ENCODE results near the gene STK38L. TPM values are rescaled to one million over a fixed set of nuclear protein-coding genes. Genes with fewer than 3 reads are reported as not detected.

Gene STK38L
- total and polyA plus RNA-seq, 4 donors, result 54.6 to 414 (median 156) TPM

DNA sequence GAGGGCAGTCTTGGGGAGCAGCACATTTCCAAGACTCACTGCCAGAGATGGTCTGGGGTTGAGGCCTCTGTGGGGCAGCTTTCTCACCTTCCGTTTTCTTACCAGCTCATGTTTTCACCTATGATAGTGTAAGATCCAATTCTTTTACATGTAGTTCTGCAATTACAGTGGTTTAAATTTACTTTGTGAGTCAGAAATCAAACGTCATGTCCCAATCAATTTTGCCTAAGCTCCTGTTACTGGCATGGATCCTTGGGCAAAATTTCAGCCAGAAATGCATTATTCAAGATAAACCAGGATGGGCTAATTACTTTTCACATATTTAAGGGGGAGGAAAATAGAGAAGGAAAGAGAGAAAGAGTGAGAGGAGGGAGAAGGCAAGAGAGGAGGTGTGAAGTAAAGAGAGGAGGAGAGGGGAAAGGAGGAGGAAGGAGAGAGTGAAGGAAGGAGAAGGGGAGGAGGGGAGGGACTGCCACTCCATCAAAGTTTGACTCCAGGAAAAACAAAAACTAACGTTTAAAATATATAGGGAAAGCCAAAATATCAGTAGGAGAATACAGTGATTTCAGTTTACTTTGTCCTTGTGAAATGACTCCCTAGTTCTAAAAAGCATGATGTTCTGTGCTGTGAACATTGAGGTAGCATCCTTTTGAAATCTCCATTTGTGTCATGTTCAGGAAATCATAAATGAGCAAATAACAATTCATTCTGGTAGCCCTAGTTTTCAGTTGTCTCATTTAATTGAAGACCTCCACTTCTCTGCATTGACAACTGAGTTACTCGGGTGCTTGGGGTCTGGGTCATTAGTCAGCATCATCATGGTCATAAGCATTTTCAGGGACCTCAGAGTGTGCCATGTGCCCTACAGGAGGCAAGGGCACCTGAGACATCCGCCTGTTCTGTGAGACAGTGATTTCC lies 91.5 kb downstream of the STK38L start:
- DNase-seq, result no peak

DNA sequence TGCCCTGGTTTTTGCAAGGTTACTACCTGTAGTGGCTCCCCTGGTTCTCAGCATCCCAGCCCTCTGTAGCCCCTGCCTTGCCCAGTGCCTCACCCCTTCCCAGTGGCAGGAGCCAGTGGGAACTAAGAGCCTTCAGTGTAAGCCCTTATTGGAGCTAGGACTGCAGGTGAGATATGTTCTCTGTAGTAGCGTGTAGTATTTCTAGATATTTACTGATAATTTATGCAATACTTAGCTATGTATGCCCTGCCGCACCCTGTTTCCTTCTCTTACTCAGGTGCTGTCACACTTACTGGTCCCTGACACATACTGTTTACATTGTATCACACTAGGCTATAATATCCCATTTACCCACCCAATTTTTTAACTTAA lies 92.2 kb downstream of the STK38L start:
- Histone ChIP-seq H3K4me3 (ENCODE audit: low read length in 2 of 2) (no peak overlapping the region), H3K27ac (ENCODE audit: low read depth in 1 of 2, low read length in 2 of 2) (no peak overlapping the region), H3K36me3 (ENCODE audit: control insufficient read depth in 1 of 2, insufficient read depth in 2 of 2, low read length in 1 of 2) (no peaks in the 10 kb centered on the region), H3K9me3 (ENCODE audit: control insufficient read depth, low read length) (no peaks in the 10 kb centered on the region), H3K27me3 (ENCODE audit: control insufficient read depth in 1 of 2, insufficient read depth in 2 of 2, low read length in 1 of 2) (no peaks in the 10 kb centered on the region), H3K4me1 (ENCODE audit: control insufficient read depth in 1 of 2, insufficient read depth in 2 of 2, low read length in 2 of 2) (peaks cover 1 to 13% of the 10 kb centered on the region in 2 donors)
- no peak for DNase-seq
- 94 to 100% methylated on average over 2 of the region's 2 CpGs for WGBS, 2 donors
- ATAC-seq (ENCODE audit: low FRiP score), result no peak
- intact Hi-C loops (cut with DNase I), result loop anchor here (10.0 kb wide), 2 partner anchors 309 to 319 kb away; no protein-coding TSS in a partner anchor

More for the DNA sequence above, 91.5 kb downstream of the STK38L start:
- H3K27me3 ChIP-seq (ENCODE audit: control insufficient read depth in 1 of 2, insufficient read depth in 2 of 2, low read length in 1 of 2), result no peaks in the 10 kb centered on the region
- ATAC-seq (ENCODE audit: low FRiP score), result no peak
- no peaks in the 10 kb centered on the region for H3K36me3 ChIP-seq (ENCODE audit: control insufficient read depth in 1 of 2, insufficient read depth in 2 of 2, low read length in 1 of 2)
- H3K27ac ChIP-seq (ENCODE audit: low read depth in 1 of 2, low read length in 2 of 2), result no peak overlapping the region
- intact Hi-C loops (cut with DNase I), result loop anchor here (10.0 kb wide), 2 partner anchors 309 to 319 kb away; no protein-coding TSS in a partner anchor
- WGBS, 2 donors, result 49 to 54% methylated on average over 5 of the region's 5 CpGs
- H3K9me3 ChIP-seq (ENCODE audit: control insufficient read depth, low read length), result no peaks in the 10 kb centered on the region
- peaks cover 1 to 13% of the 10 kb centered on the region in 2 donors for H3K4me1 ChIP-seq (ENCODE audit: control insufficient read depth in 1 of 2, insufficient read depth in 2 of 2, low read length in 2 of 2)
- H3K4me3 ChIP-seq (ENCODE audit: low read length in 2 of 2), result no peak overlapping the region

DNA sequence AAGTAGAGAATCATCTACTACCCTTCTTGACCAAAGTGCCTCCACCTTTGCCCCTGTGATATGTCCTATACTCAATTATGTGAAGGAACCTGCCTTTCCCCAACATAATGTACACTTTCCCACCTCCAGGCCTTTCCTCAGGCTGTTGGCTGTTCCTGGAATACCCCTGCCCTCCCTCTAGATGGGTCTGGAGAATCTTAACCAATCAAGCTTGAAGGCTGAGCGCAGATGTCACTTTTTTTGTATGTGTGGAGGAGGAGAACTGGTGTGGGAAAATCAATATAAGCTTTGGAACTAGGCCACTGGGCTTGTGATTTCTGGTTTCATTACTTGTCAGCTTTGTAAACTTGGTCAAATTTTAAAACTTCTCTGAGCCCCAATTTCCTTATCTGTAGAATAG lies 93.3 kb downstream of the STK38L start:
- ATAC-seq (ENCODE audit: low FRiP score) (no peak), DNase-seq (no peak)
- intact Hi-C loops (cut with DNase I), result loop anchor here (10.0 kb wide), 2 partner anchors 307 to 317 kb away; no protein-coding TSS in a partner anchor
- no peaks in the 10 kb centered on the region for H3K9me3 ChIP-seq (ENCODE audit: control insufficient read depth, low read length)
- peaks cover 1 to 6% of the 10 kb centered on the region in 2 donors for H3K4me1 ChIP-seq (ENCODE audit: control insufficient read depth in 1 of 2, insufficient read depth in 2 of 2, low read length in 2 of 2)
- H3K27me3 ChIP-seq (ENCODE audit: control insufficient read depth in 1 of 2, insufficient read depth in 2 of 2, low read length in 1 of 2), result no peaks in the 10 kb centered on the region
- H3K36me3 ChIP-seq (ENCODE audit: control insufficient read depth in 1 of 2, insufficient read depth in 2 of 2, low read length in 1 of 2), result no peaks in the 10 kb centered on the region
- WGBS, 2 donors, result 96 to 100% methylated on average over 1 of the region's 1 CpG
- H3K27ac ChIP-seq (ENCODE audit: low read depth in 1 of 2, low read length in 2 of 2), result no peak overlapping the region
- no peak overlapping the region for H3K4me3 ChIP-seq (ENCODE audit: low read length in 2 of 2)

DNA sequence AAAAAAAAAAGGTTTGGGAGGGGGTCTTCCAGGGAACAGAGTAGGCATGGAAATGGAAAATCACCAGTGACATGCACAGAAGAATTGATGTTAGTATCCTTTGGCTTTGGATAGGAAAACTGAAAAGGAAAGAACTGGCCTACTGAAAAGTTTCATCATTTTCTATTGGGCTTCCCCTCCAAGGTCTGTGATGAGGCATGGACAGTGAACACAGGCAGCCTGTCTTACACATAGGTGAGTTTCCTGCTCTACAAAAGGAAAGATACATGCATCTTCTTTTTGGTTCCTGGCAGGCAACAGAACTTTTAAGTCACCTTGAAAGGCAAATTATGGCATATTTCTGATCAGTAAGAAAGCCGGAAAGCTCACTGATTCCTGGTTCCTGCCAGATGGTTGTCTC lies 94.4 kb downstream of the STK38L start:
- no peaks in the 10 kb centered on the region for H3K27me3 ChIP-seq (ENCODE audit: control insufficient read depth in 1 of 2, insufficient read depth in 2 of 2, low read length in 1 of 2)
- ATAC-seq (ENCODE audit: low FRiP score) (no peak), DNase-seq (no peak)
- intact Hi-C loops (cut with DNase I), result loop anchor here (10.0 kb wide), 2 partner anchors 306 to 316 kb away; no protein-coding TSS in a partner anchor
- no peak overlapping the region for H3K4me3 ChIP-seq (ENCODE audit: low read length in 2 of 2)
- H3K4me1 ChIP-seq (ENCODE audit: control insufficient read depth in 1 of 2, insufficient read depth in 2 of 2, low read length in 2 of 2), result peaks cover 1 to 6% of the 10 kb centered on the region in 2 donors
- no peaks in the 10 kb centered on the region for H3K9me3 ChIP-seq (ENCODE audit: control insufficient read depth, low read length)
- H3K27ac ChIP-seq (ENCODE audit: low read depth in 1 of 2, low read length in 2 of 2), result no peak overlapping the region
- 96 to 100% methylated on average over 1 of the region's 1 CpG for WGBS, 2 donors
- H3K36me3 ChIP-seq (ENCODE audit: control insufficient read depth in 1 of 2, insufficient read depth in 2 of 2, low read length in 1 of 2), result no peaks in the 10 kb centered on the region

DNA sequence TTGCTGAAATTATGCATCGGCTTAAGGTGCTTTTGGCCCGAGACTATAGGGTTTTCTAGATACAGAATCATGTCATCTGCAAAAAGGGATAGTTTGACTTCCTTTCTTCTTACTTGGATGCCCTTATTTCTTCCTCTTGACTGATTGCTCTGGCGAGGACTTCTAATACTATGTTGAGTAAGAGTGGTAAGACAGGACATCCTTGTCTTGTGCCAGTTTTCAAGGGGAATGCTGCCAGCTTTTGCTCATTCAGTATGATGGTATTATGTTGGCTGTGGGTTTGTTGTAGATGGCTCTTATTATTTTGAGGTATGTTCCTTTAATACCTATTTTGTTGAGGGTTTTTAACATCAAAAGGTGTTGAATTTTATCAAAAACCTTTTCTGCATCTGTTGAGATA lies 96.9 kb downstream of the STK38L start:
- H3K27ac ChIP-seq (ENCODE audit: low read depth in 1 of 2, low read length in 2 of 2), result no peak overlapping the region
- no peaks in the 10 kb centered on the region for H3K4me1 ChIP-seq (ENCODE audit: control insufficient read depth in 1 of 2, insufficient read depth in 2 of 2, low read length in 2 of 2)
- H3K36me3 ChIP-seq (ENCODE audit: control insufficient read depth in 1 of 2, insufficient read depth in 2 of 2, low read length in 1 of 2), result no peaks in the 10 kb centered on the region
- ATAC-seq (ENCODE audit: low FRiP score) (no peak), DNase-seq (no peak)
- intact Hi-C loops (cut with DNase I), result no loop called here
- no peaks in the 10 kb centered on the region for H3K27me3 ChIP-seq (ENCODE audit: control insufficient read depth in 1 of 2, insufficient read depth in 2 of 2, low read length in 1 of 2)
- H3K4me3 ChIP-seq (ENCODE audit: low read length in 2 of 2), result no peak overlapping the region
- 90 to 92% methylated on average over 3 of the region's 3 CpGs for WGBS, 2 donors
- no peaks in the 10 kb centered on the region for H3K9me3 ChIP-seq (ENCODE audit: control insufficient read depth, low read length)

DNA sequence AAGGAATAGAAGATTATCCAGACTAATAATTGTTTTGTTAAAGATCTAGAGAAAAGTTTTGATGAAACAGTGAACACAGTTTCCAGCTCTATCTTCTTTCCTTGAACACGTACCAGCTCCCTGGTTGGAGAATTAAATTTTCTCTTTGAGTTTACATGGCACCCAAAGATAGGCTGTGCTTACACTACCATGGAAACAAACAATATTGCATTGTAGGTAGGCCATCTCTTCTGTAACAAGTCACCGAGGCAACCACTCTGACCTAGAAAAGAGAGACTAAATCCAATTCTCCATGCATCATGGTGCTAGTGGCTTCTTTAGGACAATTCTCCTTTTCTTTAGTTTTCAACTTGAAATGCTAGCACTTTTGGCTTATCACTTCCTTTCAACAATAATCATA lies 98.5 kb downstream of the STK38L start:
- no peak for ATAC-seq (ENCODE audit: low FRiP score)
- intact Hi-C loops (cut with DNase I), result no loop called here
- WGBS, 2 donors, result 98 to 100% methylated on average over 2 of the region's 2 CpGs
- H3K27ac ChIP-seq (ENCODE audit: low read depth in 1 of 2, low read length in 2 of 2), result no peak overlapping the region
- H3K9me3 ChIP-seq (ENCODE audit: control insufficient read depth, low read length), result no peaks in the 10 kb centered on the region
- no peaks in the 10 kb centered on the region for H3K27me3 ChIP-seq (ENCODE audit: control insufficient read depth in 1 of 2, insufficient read depth in 2 of 2, low read length in 1 of 2)
- H3K36me3 ChIP-seq (ENCODE audit: control insufficient read depth in 1 of 2, insufficient read depth in 2 of 2, low read length in 1 of 2), result no peaks in the 10 kb centered on the region
- H3K4me1 ChIP-seq (ENCODE audit: control insufficient read depth in 1 of 2, insufficient read depth in 2 of 2, low read length in 2 of 2), result no peaks in the 10 kb centered on the region
- no peak for DNase-seq
- H3K4me3 ChIP-seq (ENCODE audit: low read length in 2 of 2), result no peak overlapping the region

DNA sequence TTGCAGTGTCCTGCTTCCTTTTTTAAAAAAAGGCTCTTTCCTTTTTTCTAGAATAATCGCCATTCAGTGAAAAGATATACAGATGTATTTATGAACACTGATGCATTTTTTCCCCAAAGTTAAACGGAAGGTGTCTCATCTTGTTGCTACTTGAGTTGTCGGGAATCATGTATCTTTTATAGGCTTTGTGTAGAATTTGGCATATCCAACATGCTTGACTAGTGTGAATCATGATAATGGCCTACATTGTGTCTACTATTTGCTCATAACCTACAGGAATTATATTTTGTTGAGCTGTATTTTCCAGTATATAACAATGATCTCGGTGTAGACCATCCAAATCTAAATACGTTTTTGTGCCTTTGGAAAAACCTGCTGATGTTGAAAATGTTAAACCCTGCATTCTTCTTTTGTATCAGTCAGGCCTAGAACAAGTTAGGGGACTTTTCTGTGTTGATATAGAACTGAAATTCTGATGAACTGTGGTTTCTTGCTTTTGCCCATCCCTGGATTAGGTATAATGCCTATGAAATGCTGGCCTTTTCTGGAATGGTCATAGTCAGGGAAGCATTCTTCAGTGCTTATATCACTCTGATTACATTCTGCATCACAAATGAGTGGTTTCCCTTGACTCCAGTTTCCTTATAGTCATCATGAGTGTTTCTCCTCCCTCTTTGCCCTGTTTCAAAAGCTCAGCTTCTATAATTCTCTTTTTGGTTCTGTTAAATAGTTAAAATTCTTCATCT lies 99.3 kb downstream of the STK38L start:
- Histone ChIP-seq H3K36me3 (ENCODE audit: control insufficient read depth in 1 of 2, insufficient read depth in 2 of 2, low read length in 1 of 2) (no peaks in the 10 kb centered on the region), H3K9me3 (ENCODE audit: control insufficient read depth, low read length) (no peaks in the 10 kb centered on the region), H3K27ac (ENCODE audit: low read depth in 1 of 2, low read length in 2 of 2) (no peak overlapping the region), H3K4me1 (ENCODE audit: control insufficient read depth in 1 of 2, insufficient read depth in 2 of 2, low read length in 2 of 2) (no peaks in the 10 kb centered on the region), H3K4me3 (ENCODE audit: low read length in 2 of 2) (no peak overlapping the region), H3K27me3 (ENCODE audit: control insufficient read depth in 1 of 2, insufficient read depth in 2 of 2, low read length in 1 of 2) (no peaks in the 10 kb centered on the region)
- WGBS, 2 donors, result 89 to 91% methylated on average over 5 of the region's 5 CpGs
- intact Hi-C loops (cut with DNase I), result no loop called here
- ATAC-seq (ENCODE audit: low FRiP score) (no peak), DNase-seq (no peak)

DNA sequence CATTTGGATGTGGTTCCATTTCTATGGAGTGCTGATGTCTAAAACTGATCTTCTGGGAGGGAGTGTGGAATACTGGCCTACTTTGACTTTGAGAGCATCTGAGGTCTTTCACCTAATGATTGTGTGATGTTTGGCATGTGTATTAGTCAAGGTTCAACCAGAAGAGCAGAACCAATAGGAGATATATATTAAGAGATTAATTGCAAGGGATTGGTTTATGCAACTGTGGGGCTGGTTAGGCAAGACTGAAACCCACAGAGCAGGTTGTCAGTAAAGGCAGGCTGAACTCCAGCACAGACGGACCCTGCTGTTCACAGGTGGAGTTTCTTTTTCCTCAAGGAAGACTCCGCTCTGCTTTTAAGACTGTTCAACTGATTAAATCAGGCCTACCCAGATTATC lies 100.2 kb downstream of the STK38L start:
- H3K36me3 ChIP-seq (ENCODE audit: control insufficient read depth in 1 of 2, insufficient read depth in 2 of 2, low read length in 1 of 2), result no peaks in the 10 kb centered on the region
- WGBS, 2 donors, result 68 to 98% methylated on average over 2 of the region's 2 CpGs
- H3K27ac ChIP-seq (ENCODE audit: low read depth in 1 of 2, low read length in 2 of 2), result no peak overlapping the region
- H3K27me3 ChIP-seq (ENCODE audit: control insufficient read depth in 1 of 2, insufficient read depth in 2 of 2, low read length in 1 of 2), result no peaks in the 10 kb centered on the region
- H3K4me3 ChIP-seq (ENCODE audit: low read length in 2 of 2), result no peak overlapping the region
- no peak for ATAC-seq (ENCODE audit: low FRiP score)
- H3K9me3 ChIP-seq (ENCODE audit: control insufficient read depth, low read length), result no peaks in the 10 kb centered on the region
- intact Hi-C loops (cut with DNase I), result no loop called here
- DNase-seq, result no peak
- H3K4me1 ChIP-seq (ENCODE audit: control insufficient read depth in 1 of 2, insufficient read depth in 2 of 2, low read length in 2 of 2), result no peaks in the 10 kb centered on the region
